ENCODE measurements around the gene FHOD3. TPM values are rescaled to one million over a fixed set of nuclear protein-coding genes. Genes with fewer than 3 reads are reported as not detected.

The FHOD3 gene
- total RNA-seq, 8 experiments from 2014 or later: 1.2 to 36.1 (median 21.8) TPM

GRCh38 chr18:36299015-36299414, 1.5 kb downstream of the FHOD3 start:
- in situ Hi-C loops (cut with MboI; ENCODE audit: low pct_unique_long_range_greater_than_20kb in 2 of 9, low sequenced_read_pairs in 9 of 9, unreplicated experiment in 9 of 9): loop anchor here in 3 of 9 experiments (25.0 kb wide), 3 partner anchors 212 to 537 kb away; no protein-coding TSS in a partner anchor
- no peak for ATAC-seq (replicated peaks in 6 of 8)
- peak overlapping the region in 1 of 2 donors; percentile 89 for H3K27ac ChIP-seq
- WGBS, 10 experiments: 10 to 100% (median 58%) methylated on average over 2 to 6 of the region's 6 CpGs
- peaks cover 16 to 30% of the 10 kb centered on the region in 2 donors for H3K4me1 ChIP-seq (replicated peaks in 1 of 2)
- H3K4me3 ChIP-seq: peak overlapping the region; percentile 60 to 98 (median 79)

GRCh38 chr18:36300211-36300610, 2.7 kb downstream of the FHOD3 start:
- 70 to 100% (median 80%) methylated on average over 1 to 5 of the region's 6 CpGs; no CpG with 5 or more reads in 3 of the 10 experiments for WGBS, 10 experiments
- in situ Hi-C loops (cut with MboI; ENCODE audit: low pct_unique_long_range_greater_than_20kb in 2 of 9, low sequenced_read_pairs in 9 of 9, unreplicated experiment in 9 of 9): loop anchor here in 1 of 9 experiments (25.0 kb wide), 2 partner anchors 262 to 362 kb away; no protein-coding TSS in a partner anchor
- H3K4me1 ChIP-seq (replicated peaks in 1 of 2): peaks cover 16 to 30% of the 10 kb centered on the region in 2 donors
- H3K27ac ChIP-seq: no peak overlapping the region
- ATAC-seq (replicated peaks in 6 of 8): no peak
- H3K4me3 ChIP-seq: no peak overlapping the region

DNA sequence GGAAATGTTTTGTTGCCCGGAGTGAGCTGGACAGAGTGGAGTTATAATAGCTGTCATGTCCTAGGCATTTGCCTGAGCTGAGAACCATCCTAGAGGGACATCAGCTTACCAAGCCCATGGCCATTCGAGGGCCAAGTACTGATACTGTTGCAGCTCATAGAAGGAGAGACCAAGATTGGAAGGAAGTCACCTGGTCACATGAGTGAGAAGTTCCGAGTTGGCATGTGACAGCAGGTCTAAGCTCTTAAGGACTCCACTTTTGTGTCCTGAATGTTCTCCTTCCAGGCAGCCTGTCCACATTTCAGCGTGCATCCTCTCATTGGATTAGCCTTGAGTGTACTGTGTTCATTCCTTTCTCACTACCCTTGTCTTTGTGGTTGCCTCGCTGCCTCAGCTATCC, 4.4 kb downstream of the FHOD3 start:
- peaks cover 16 to 30% of the 10 kb centered on the region in 2 donors for H3K4me1 ChIP-seq (replicated peaks in 1 of 2)
- no peak overlapping the region for H3K27ac ChIP-seq
- no peak for ATAC-seq (replicated peaks in 6 of 8)
- whole genome bisulfite sequencing, 10 experiments: 56 to 100% (median 86%) methylated on average over 2 to 4 of the region's 5 CpGs; no CpG with 5 or more reads in 4 of the 10 experiments
- in situ Hi-C loops (cut with MboI; ENCODE audit: low pct_unique_long_range_greater_than_20kb in 2 of 9, low sequenced_read_pairs in 9 of 9, unreplicated experiment in 9 of 9): loop anchor here in 1 of 9 experiments (25.0 kb wide), 2 partner anchors 260 to 360 kb away; no protein-coding TSS in a partner anchor
- no peak overlapping the region for H3K4me3 ChIP-seq

DNA sequence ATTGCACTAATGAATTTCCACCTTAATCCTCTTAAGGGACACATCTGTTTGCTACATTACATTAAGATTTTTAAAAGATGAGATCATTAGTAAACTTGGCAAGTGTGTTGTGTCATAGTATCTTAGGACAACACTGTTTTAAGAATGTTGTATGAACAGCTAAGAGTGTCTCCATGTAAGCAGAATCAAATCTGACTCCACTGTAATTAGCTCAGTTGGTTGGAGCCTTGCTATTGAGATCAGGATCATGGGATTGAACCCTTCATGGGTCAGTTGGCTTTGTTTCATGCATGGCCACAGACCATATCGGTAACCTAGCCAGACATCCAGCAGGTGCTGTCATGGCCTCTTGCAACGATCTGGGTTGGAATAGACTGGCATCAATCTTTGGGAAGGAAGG, 5.2 kb downstream of the FHOD3 start:
- peaks cover 16 to 30% of the 10 kb centered on the region in 2 donors for H3K4me1 ChIP-seq (replicated peaks in 1 of 2)
- peak in 2 of 8 experiments; percentile 2 to 39 for ATAC-seq (replicated peaks in 6 of 8)
- H3K4me3 ChIP-seq: no peak overlapping the region
- in situ Hi-C loops (cut with MboI; ENCODE audit: low pct_unique_long_range_greater_than_20kb in 2 of 9, low sequenced_read_pairs in 9 of 9, unreplicated experiment in 9 of 9): loop anchor here in 1 of 9 experiments (25.0 kb wide), 2 partner anchors 260 to 360 kb away; no protein-coding TSS in a partner anchor
- H3K27ac ChIP-seq: no peak overlapping the region
- WGBS, 10 experiments: 20 to 93% (median 50%) methylated on average over 1 to 2 of the region's 2 CpGs; no CpG with 5 or more reads in 3 of the 10 experiments

DNA sequence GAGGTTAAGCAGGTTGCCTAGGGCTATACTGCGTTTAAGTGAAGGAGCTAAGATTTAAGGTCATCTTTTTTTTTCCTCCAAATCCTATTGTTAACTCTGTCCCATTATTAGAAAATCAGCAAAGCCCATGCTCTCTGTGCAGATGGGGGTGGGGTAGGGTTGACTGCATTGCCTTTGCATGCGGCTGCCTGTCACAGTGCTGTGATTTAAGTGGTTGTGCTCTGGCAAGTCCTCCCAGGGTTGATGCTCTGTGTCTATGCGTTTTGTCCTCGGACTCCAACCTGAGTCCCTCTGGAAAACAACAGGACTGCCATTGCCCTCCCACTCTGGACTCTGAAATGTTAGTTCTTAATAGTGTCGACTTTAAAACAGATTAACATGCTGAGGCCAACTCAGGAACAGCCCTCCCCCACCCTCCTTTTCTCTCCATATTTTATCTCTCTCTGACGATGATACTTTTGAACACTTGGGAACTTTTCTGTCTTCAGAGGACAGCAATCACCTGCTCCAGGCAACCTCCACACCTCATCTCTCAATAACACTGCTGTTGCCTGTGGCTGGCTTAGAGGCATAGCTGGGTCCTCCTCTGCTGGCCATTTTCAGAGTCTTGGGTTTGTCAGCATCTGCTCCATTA, 5.8 kb downstream of the FHOD3 start:
- Histone ChIP-seq H3K4me1 (replicated peaks in 1 of 2) (peaks cover 16 to 30% of the 10 kb centered on the region in 2 donors), H3K4me3 (no peak overlapping the region), H3K27ac (no peak overlapping the region)
- in situ Hi-C loops (cut with MboI; ENCODE audit: low pct_unique_long_range_greater_than_20kb in 2 of 9, low sequenced_read_pairs in 9 of 9, unreplicated experiment in 9 of 9): loop anchor here in 1 of 9 experiments (25.0 kb wide), 2 partner anchors 259 to 359 kb away; no protein-coding TSS in a partner anchor
- ATAC-seq (replicated peaks in 6 of 8): peak in 5 of 8 experiments; percentile 75 to 90 (median 81)
- WGBS, 10 experiments: 6 to 100% (median 81%) methylated on average over 1 to 6 of the region's 6 CpGs; no CpG with 5 or more reads in 4 of the 10 experiments

DNA sequence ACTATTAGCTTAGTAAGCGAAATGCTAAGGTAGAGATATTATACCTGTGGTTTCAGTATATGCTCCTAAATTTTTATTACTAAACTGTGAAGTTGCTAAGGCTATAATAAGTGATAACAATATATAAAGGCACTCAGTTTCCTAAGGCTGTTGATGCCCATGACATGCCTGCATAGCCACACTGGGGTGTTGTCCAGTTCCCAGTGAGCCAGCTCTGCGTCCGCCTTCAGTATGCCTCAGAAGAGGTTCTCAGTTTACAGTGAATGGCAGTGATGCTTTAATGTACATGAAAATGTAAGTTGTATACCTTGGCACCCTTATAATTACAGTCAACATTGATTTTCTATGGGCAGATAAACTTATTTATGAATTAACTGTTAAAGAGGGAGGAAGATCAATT, 7.2 kb downstream of the FHOD3 start:
- H3K4me1 ChIP-seq (replicated peaks in 1 of 2): peaks cover 20 to 21% of the 10 kb centered on the region in 2 donors

GRCh38 chr18:36305375-36305774, 7.9 kb downstream of the FHOD3 start:
- H3K4me3 ChIP-seq: no peak overlapping the region
- WGBS, 10 experiments: 20 to 88% (median 67%) methylated on average over 1 to 2 of the region's 2 CpGs; no CpG with 5 or more reads in 1 of the 10 experiments
- ATAC-seq (replicated peaks in 6 of 8): no peak
- peaks cover 16 to 23% of the 10 kb centered on the region in 2 donors for H3K4me1 ChIP-seq (replicated peaks in 1 of 2)
- in situ Hi-C loops (cut with MboI; ENCODE audit: low pct_unique_long_range_greater_than_20kb in 2 of 9, low sequenced_read_pairs in 9 of 9, unreplicated experiment in 9 of 9): loop anchor here in 1 of 9 experiments (25.0 kb wide), 2 partner anchors 257 to 357 kb away; no protein-coding TSS in a partner anchor
- H3K27ac ChIP-seq: no peak overlapping the region

More for the DNA sequence above, 7.2 kb downstream of the FHOD3 start:
- ATAC-seq (replicated peaks in 6 of 8): no peak
- Histone ChIP-seq H3K27ac (no peak overlapping the region), H3K4me3 (no peak overlapping the region)
- 50 to 100% (median 92%) methylated on average over 1 to 3 of the region's 3 CpGs; no CpG with 5 or more reads in 2 of the 10 experiments for WGBS, 10 experiments
- in situ Hi-C loops (cut with MboI; ENCODE audit: low pct_unique_long_range_greater_than_20kb in 2 of 9, low sequenced_read_pairs in 9 of 9, unreplicated experiment in 9 of 9): loop anchor here in 1 of 9 experiments (25.0 kb wide), 2 partner anchors 258 to 358 kb away; no protein-coding TSS in a partner anchor

DNA sequence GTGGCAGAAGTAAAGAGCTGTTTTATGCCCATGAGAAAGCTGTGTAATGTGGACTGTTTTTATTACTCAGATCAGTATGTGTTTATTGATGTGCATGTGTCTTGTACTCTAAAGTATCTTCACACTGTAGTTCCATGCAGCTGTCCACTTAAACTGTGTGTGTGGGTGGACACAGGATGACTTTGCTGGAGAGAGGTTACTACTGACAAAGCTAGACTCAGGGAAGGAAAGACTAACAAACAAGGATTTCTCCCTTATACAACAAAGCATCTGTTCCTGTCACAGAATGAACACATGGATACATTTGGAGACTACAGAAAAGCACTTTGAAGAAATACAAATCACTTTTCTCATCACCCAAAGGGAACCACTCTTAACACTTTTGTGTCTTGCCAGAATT, 10.0 kb downstream of the FHOD3 start:
- Histone ChIP-seq H3K4me3 (no peak overlapping the region), H3K27ac (no peak overlapping the region), H3K4me1 (replicated peaks in 1 of 2) (peaks cover 12 to 23% of the 10 kb centered on the region in 2 donors)
- in situ Hi-C loops (cut with MboI; ENCODE audit: low pct_unique_long_range_greater_than_20kb in 2 of 9, low sequenced_read_pairs in 9 of 9, unreplicated experiment in 9 of 9): loop anchor here in 1 of 9 experiments (25.0 kb wide), 2 partner anchors 255 to 355 kb away; no protein-coding TSS in a partner anchor
- no peak for ATAC-seq (replicated peaks in 6 of 8)

DNA sequence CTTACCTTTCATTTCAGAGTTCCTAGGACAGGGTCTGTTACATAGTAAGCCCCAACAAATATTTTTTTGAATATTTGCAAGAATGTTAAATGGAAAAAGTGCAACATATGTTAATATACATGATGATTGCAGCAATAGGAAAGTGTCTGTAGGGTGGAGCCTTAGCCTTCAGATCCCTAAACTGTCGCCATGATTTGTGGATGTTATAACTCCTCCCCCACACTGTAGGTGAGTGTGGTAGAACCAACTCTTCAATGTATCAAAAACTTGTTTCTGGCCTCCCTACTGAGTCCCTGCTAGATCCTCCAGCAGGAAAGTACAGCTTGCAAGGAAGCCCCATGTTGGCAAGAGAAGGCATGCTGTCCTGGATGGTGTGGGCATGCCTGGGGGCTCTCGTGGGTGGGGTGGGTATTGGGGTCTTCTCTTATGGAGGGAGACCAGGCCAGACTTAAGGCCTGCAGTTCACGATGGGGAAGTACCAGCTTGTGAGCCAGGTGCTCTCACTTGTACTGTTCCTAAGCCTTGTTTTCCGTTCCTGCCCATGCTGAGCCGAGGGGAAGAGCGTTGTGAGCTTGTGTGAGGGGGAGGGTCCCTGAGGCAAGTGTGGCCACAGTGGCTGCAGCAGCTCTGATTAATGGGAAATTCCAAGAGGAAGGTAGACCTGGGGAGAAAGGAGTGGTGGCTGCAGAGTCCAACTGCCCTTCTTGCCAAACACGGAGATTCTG, 11.4 kb downstream of the FHOD3 start:
- WGBS, 10 experiments: 59 to 84% (median 77%) methylated on average over 1 to 6 of the region's 7 CpGs; no CpG with 5 or more reads in 6 of the 10 experiments
- in situ Hi-C loops (cut with MboI; ENCODE audit: low pct_unique_long_range_greater_than_20kb in 2 of 9, low sequenced_read_pairs in 9 of 9, unreplicated experiment in 9 of 9): loop anchor here in 1 of 9 experiments (25.0 kb wide), 2 partner anchors 253 to 353 kb away; no protein-coding TSS in a partner anchor
- H3K4me3 ChIP-seq: no peak overlapping the region
- ATAC-seq (replicated peaks in 6 of 8): peak in 1 of 8 experiments; percentile 22
- H3K4me1 ChIP-seq (replicated peaks in 1 of 2): peaks cover 0 to 12% of the 10 kb centered on the region in 2 donors
- no peak overlapping the region for H3K27ac ChIP-seq

GRCh38 chr18:36309436-36310391, 12.2 kb downstream of the FHOD3 start:
- Histone ChIP-seq H3K4me3 (no peak overlapping the region), H3K27ac (no peak overlapping the region), H3K4me1 (replicated peaks in 1 of 2) (peaks cover 0 to 12% of the 10 kb centered on the region in 2 donors)
- peak; percentile 46 to 90 (median 75) for ATAC-seq (replicated peaks in 6 of 8)
- in situ Hi-C loops (cut with MboI; ENCODE audit: low pct_unique_long_range_greater_than_20kb in 2 of 9, low sequenced_read_pairs in 9 of 9, unreplicated experiment in 9 of 9): loop anchor here in 1 of 9 experiments (25.0 kb wide), 2 partner anchors 253 to 353 kb away; no protein-coding TSS in a partner anchor
- WGBS, 10 experiments: 23 to 100% (median 67%) methylated on average over 1 to 5 of the region's 11 CpGs; no CpG with 5 or more reads in 1 of the 10 experiments

- H3K4me1 ChIP-seq (replicated peaks in 1 of 2): peaks cover 0 to 12% of the 10 kb centered on the region in 2 donors
- in situ Hi-C loops (cut with MboI; ENCODE audit: low pct_unique_long_range_greater_than_20kb in 2 of 9, low sequenced_read_pairs in 9 of 9, unreplicated experiment in 9 of 9): loop anchor here in 1 of 9 experiments (25.0 kb wide), 2 partner anchors 251 to 351 kb away; no protein-coding TSS in a partner anchor
- 50 to 94% (median 91%) methylated on average over 1 to 5 of the region's 5 CpGs; no CpG with 5 or more reads in 2 of the 10 experiments for WGBS, 10 experiments
- H3K4me3 ChIP-seq: no peak overlapping the region
- no peak overlapping the region for H3K27ac ChIP-seq
- ATAC-seq (replicated peaks in 6 of 8): no peak
Observed at GRCh38 chr18:36311026-36311570, 13.6 kb downstream of the FHOD3 start.
